ENCODE results near the gene IRF2BP1. TPM values are rescaled to one million over a fixed set of nuclear protein-coding genes. Genes with fewer than 3 reads are reported as not detected.
"Not testable (repeated sequence)": the region's sequence is repeated elsewhere in the genome, so short reads cannot be mapped to it uniquely, and the experiment has no call there.

Gene IRF2BP1
- total and polyA plus RNA-seq, 8 donors = 10.0 to 21.5 (median 14.7) TPM

DNA sequence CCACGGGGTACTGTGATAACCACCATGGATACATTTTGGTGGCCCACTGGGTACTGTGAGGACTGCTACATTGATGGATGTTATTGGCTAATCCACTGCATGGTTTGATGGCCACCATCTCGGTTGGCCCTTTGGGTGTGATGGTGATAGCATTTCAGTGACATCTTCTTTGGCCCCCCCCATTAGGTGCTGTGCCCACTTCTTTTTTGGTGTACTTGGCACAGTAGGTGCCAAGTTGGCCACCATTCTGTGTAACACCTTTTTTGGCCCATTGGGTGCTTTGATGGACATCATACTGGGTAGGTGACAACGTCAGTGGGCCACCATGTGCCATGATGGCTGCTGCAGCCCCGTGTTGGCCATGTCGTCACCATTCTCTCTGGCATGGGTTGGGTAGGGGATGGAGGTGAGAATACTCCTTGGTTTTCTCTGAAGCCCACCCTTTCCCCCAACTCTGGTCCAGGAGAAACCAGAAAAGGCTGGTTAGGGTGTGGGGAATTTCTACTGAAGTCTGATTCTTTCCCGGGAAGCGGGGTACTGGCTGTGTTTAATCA, 12.6 kb downstream of the IRF2BP1 start:
- peak overlapping the region in 2 of 4 donors; percentile 46 to 52 for H3K27ac ChIP-seq
- H3K36me3 ChIP-seq = no peaks in the 10 kb centered on the region
- no peak overlapping the region for H3K4me3 ChIP-seq
- no peak for ATAC-seq
- no peak for FAIRE-seq
- no peaks in the 10 kb centered on the region for H3K9me3 ChIP-seq
- no peaks in the 10 kb centered on the region for H3K27me3 ChIP-seq
- TF ChIP-seq, protein P1, sequence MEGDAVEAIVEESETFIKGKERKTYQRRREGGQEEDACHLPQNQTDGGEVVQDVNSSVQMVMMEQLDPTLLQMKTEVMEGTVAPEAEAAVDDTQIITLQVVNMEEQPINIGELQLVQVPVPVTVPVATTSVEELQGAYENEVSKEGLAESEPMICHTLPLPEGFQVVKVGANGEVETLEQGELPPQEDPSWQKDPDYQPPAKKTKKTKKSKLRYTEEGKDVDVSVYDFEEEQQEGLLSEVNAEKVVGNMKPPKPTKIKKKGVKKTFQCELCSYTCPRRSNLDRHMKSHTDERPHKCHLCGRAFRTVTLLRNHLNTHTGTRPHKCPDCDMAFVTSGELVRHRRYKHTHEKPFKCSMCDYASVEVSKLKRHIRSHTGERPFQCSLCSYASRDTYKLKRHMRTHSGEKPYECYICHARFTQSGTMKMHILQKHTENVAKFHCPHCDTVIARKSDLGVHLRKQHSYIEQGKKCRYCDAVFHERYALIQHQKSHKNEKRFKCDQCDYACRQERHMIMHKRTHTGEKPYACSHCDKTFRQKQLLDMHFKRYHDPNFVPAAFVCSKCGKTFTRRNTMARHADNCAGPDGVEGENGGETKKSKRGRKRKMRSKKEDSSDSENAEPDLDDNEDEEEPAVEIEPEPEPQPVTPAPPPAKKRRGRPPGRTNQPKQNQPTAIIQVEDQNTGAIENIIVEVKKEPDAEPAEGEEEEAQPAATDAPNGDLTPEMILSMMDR (IDR thresholded peaks at IDR 0.05) = no peak
- intact Hi-C loops (cut with DNase I) = no loop called here
- WGBS, 2 donors = 57 to 78% methylated on average over 7 of the region's 7 CpGs
- DNase-seq = no peak
- H3K4me1 ChIP-seq = peaks cover 15 to 42% (median 33%) of the 10 kb centered on the region in 3 donors

DNA sequence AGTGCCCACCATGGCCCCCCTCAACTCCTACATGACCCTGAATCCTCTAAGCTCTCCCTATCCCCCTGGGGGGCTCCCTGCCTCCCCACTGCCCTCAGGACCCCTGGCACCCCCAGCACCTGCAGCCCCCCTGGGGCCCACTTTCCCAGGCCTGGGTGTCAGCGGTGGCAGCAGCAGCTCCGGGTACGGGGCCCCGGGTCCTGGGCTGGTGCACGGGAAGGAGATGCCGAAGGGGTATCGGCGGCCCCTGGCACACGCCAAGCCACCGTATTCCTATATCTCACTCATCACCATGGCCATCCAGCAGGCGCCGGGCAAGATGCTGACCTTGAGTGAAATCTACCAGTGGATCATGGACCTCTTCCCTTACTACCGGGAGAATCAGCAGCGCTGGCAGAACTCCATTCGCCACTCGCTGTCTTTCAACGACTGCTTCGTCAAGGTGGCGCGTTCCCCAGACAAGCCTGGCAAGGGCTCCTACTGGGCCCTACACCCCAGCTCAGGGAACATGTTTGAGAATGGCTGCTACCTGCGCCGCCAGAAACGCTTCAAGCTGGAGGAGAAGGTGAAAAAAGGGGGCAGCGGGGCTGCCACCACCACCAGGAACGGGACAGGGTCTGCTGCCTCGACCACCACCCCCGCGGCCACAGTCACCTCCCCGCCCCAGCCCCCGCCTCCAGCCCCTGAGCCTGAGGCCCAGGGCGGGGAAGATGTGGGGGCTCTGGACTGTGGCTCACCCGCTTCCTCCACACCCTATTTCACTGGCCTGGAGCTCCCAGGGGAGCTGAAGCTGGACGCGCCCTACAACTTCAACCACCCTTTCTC, 13.6 kb downstream of the IRF2BP1 start:
- TF ChIP-seq, protein P1 (IDR thresholded peaks at IDR 0.05) = no peak
- Histone ChIP-seq H3K36me3 (no peaks in the 10 kb centered on the region), H3K4me3 (no peak overlapping the region), H3K9me3 (no peaks in the 10 kb centered on the region), H3K27me3 (no peaks in the 10 kb centered on the region), H3K27ac (no peak overlapping the region), H3K4me1 (peaks cover 15 to 36% (median 26%) of the 10 kb centered on the region in 3 donors)
- no peak for ATAC-seq
- 77 to 81% methylated on average over 34 of the region's 34 CpGs for WGBS, 2 donors
- intact Hi-C loops (cut with DNase I) = no loop called here
- DNase-seq = peak in 2 of 6 donors; percentile 58 to 74
- no peak for FAIRE-seq

DNA sequence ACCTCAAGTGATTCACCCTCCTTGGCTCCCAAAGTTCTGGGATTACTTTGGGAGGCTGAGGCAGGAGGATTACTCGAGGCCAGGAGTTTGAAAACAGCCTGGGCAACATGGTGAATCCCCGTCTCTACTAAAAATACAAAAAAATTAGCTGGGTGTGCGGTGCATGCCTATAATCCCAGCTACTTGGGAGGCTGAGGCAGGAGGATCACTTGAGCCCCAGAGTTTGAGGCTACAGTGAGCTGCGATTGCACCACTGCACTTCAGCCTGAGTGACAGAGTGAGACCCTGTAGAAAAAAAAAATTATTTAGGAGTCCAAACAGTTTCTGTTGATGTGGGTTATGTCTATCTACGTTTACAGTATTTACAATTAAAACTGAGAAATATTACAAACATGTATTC, 15.1 kb downstream of the IRF2BP1 start:
- TF ChIP-seq, protein P1 (IDR thresholded peaks at IDR 0.05) = no peak
- FAIRE-seq (no peak), DNase-seq (no peak), ATAC-seq (no peak)
- Histone ChIP-seq H3K27me3 (no peaks in the 10 kb centered on the region), H3K27ac (no peak overlapping the region), H3K9me3 (no peaks in the 10 kb centered on the region), H3K4me3 (no peak overlapping the region), H3K36me3 (no peaks in the 10 kb centered on the region), H3K4me1 (peaks cover 7 to 24% (median 13%) of the 10 kb centered on the region in 3 donors)
- WGBS, 2 donors = 77 to 78% methylated on average over 5 of the region's 5 CpGs
- intact Hi-C loops (cut with DNase I) = no loop called here

DNA sequence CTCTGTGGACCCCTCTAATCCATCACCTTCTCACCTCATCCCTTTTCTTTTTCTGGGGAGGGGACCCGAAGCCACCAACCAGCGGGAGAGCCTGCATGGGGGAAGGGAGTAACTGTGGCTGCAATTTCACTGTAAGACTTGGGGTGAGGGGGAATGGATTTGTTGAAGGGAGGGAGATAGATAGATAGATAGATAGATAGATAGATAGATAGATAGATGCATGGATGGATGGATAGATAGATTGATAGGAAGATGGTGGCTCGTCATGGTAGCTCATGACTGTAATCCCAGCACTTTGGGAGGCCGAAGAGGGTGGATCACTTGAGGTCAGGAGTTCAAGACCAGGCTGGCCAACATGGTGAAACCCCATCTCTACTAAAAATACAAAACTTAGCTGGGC, 18.7 kb downstream of the IRF2BP1 start:
- FAIRE-seq; intact Hi-C loops (cut with DNase I); H3K9me3 ChIP-seq; ATAC-seq; H3K36me3 ChIP-seq; DNase-seq; H3K27me3 ChIP-seq; H3K4me1 ChIP-seq: not testable (repeated sequence)
- peak overlapping the region in 2 of 4 donors; percentile 75 to 86 for H3K27ac ChIP-seq
- 36 to 60% methylated on average over 4 of the region's 4 CpGs for WGBS, 2 donors
- H3K4me3 ChIP-seq = peak overlapping the region in 3 of 4 donors; percentile 56 to 94 (median 94)

DNA sequence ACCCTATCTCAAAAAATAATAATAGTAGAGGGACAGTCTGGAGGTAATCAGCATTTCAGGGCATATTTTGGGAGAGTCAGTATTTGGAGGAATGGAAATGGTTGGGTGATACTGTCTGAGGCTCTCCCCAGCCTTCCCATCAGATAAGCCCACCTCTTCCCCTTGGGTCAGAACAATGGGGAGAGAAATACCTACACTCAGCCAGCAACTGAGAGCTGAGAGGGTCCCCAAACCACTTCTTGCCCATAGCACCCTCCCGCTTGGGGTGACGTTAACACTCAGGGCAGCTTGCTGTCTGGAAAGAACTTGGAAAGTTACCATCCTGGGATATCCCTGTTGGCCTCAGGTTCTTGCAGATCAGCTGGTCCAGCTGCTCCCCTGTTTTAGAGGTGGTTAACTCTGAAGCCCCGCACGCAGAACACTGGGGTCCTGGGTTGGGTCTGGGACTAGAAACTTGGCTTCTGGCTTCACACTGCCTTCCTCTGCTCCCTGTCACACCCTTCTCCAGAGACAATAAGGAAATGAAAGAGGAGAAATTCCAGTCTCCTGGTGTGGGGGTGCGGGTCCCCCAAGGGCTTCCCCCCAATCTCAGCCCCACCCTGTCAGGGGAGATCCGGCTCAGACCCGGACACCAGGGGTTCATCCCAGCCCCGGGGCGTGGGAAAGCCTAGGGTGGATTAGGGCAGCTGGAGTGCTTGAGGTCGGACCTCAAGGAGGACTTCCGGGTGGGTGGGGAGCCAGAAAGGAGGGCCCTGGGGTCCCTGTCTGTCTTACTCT, 19.4 kb downstream of the IRF2BP1 start:
- no peak for FAIRE-seq
- 23 to 37% methylated on average over 10 to 11 of the region's 11 CpGs for WGBS, 2 donors
- intact Hi-C loops (cut with DNase I) = no loop called here
- Histone ChIP-seq H3K36me3 (no peaks in the 10 kb centered on the region), H3K9me3 (no peaks in the 10 kb centered on the region), H3K27ac (peak overlapping the region in 3 of 4 donors; percentile 22 to 86 (median 75)), H3K4me1 (peaks cover 0 to 5% (median 0%) of the 10 kb centered on the region in 3 donors), H3K27me3 (no peaks in the 10 kb centered on the region), H3K4me3 (peak overlapping the region; percentile 43 to 94 (median 75))
- peak in 2 of 6 donors; percentile 40 to 66 for DNase-seq
- no peak for ATAC-seq
- TF ChIP-seq, protein P1 (IDR thresholded peaks at IDR 0.05) = no peak

Measured in pancreas (tissue), 10 donors.